Amygdala (tissue), 56 donors: ENCODE data around the gene GALNT5.

Experiments
- DNase-seq, 56 donors: peaks; one replicate each; lab custom pipeline; 2025; lab: John Stamatoyannopoulos, UW

The GALNT5 gene

GRCh38 chr2:157355618-157356017 lies 98.1 kb downstream of the GALNT5 start:
- DNase-seq, result no peak

- DNase-seq, result no peak
These were observed 102.1 kb downstream of the GALNT5 start for GRCh38 chr2:157359628-157360027.

- DNase-seq, result no peak
These were observed 104.0 kb downstream of the GALNT5 start for GRCh38 chr2:157361526-157361925.

- no peak for DNase-seq
These were observed 105.1 kb downstream of the GALNT5 start for GRCh38 chr2:157362627-157363026.

GRCh38 chr2:157363612-157364101 lies 106.2 kb downstream of the GALNT5 start:
- DNase-seq, result no peak
